Activated naive CD4-positive, alpha-beta T cell treated with anti-CD3 and anti-CD28 coated beads, Interleukin-2, amount 10 ng/mL, durations not matched to agents 7 days and 5 days (primary cell): ENCODE results near the gene ZNF883.

Experiments
- CTCF ChIA-PET: fragments of 350-600 bp; sonication (Branson Sonifier 250); formaldehyde crosslinking; loops from one replicate; lab custom pipeline; 2021; ENCODE audit warnings: antibody characterized with exemption; lab: Charles Lee
- DNase-seq: peaks from one replicate; pipeline ENCODE4 v3.0.0-alpha.2; 2020
- H3K27ac Mint-ChIP-seq: one replicate; pipeline ENCODE4 v1.8.0; 2021; ENCODE audit warnings: mild to moderate bottlenecking, moderate library complexity, mixed read lengths
- H3K27me3 Mint-ChIP-seq: one replicate; pipeline ENCODE4 v1.8.0; 2021; ENCODE audit warnings: mild to moderate bottlenecking, mixed read lengths
- H3K36me3 Mint-ChIP-seq: one replicate; pipeline ENCODE4 v1.8.0; 2021; ENCODE audit warnings: mixed read lengths
- H3K4me1 Mint-ChIP-seq: one replicate; pipeline ENCODE4 v1.8.0; 2021; ENCODE audit warnings: mixed read lengths
- H3K4me3 Mint-ChIP-seq: one replicate; pipeline ENCODE4 v1.8.0; 2021; ENCODE audit warnings: mild to moderate bottlenecking, moderate library complexity, mixed read lengths
- H3K9me3 Mint-ChIP-seq: one replicate; pipeline ENCODE4 v1.8.0; 2021; ENCODE audit warnings: mixed read lengths

The ZNF883 gene

DNA sequence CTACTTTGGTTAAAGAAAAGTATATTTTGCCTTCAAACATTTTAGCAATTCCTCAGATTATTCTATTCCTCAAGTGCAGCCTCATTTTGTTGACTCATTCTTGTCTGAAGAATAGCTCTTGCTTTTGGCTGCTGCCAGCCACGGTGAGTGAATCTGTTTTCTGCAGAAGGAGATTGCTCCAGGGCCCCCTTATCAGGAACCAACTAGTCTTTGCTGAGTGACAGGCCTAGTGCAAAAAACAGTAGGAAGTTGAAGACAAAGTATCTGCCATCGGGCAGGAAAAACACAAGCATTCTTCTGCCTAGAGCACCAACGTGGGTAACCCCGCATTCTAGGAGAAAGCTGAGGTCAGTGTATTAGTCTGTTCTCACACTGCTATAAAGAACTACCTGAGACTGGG is 42.3 kb downstream of the ZNF883 start:
- H3K27me3 Mint-ChIP-seq: peaks cover 6% of the 10 kb centered on the region
- H3K9me3 Mint-ChIP-seq: no peaks in the 10 kb centered on the region
- DNase-seq: no peak
- H3K4me3 Mint-ChIP-seq: no peak overlapping the region
- CTCF ChIA-PET: no interaction called here
- H3K27ac Mint-ChIP-seq: no peak overlapping the region
- H3K4me1 Mint-ChIP-seq: no peaks in the 10 kb centered on the region
- no peaks in the 10 kb centered on the region for H3K36me3 Mint-ChIP-seq

- H3K36me3 Mint-ChIP-seq: no peaks in the 10 kb centered on the region
- CTCF ChIA-PET: no interaction called here
- no peak for DNase-seq
- H3K9me3 Mint-ChIP-seq: peaks cover 4% of the 10 kb centered on the region
- no peak overlapping the region for H3K27ac Mint-ChIP-seq
- no peak overlapping the region for H3K4me3 Mint-ChIP-seq
- peaks cover 4% of the 10 kb centered on the region for H3K27me3 Mint-ChIP-seq
- no peaks in the 10 kb centered on the region for H3K4me1 Mint-ChIP-seq
Observed at GRCh38 chr9:112955550-112955949, 56.4 kb downstream of the ZNF883 start.

- DNase-seq: no peak
- Mint-ChIP-seq H3K4me1 (no peaks in the 10 kb centered on the region), H3K4me3 (no peak overlapping the region), H3K36me3 (no peaks in the 10 kb centered on the region), H3K9me3 (peaks cover 7% of the 10 kb centered on the region), H3K27ac (no peak overlapping the region), H3K27me3 (no peaks in the 10 kb centered on the region)
- CTCF ChIA-PET: no interaction called here
Observed at GRCh38 chr9:112945620-112946208, 66.3 kb downstream of the ZNF883 start.

DNA sequence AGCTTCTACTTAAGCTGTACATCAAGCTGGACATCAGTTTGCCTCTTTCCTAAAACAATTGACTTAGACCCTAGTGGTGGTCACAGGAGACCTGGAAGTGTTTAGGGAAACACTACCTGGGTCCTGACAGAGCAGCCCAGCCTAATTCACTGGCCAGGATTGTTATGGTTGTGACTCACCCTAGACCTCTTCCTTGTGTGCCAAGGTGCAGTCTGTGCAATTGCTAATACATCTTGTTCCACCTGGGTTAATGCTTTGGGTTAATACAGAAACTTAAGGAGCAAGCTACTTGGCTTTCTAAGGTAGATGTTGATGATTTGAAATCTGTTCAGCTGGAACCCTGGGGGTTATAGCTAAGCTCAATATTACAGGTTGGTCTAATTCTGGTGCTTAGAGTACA is 72.6 kb downstream of the ZNF883 start:
- H3K27me3 Mint-ChIP-seq: peaks cover 8% of the 10 kb centered on the region
- no peak for DNase-seq
- H3K4me3 Mint-ChIP-seq: no peak overlapping the region
- no peaks in the 10 kb centered on the region for H3K9me3 Mint-ChIP-seq
- no peaks in the 10 kb centered on the region for H3K36me3 Mint-ChIP-seq
- no peaks in the 10 kb centered on the region for H3K4me1 Mint-ChIP-seq
- CTCF ChIA-PET: no interaction called here
- H3K27ac Mint-ChIP-seq: no peak overlapping the region

DNA sequence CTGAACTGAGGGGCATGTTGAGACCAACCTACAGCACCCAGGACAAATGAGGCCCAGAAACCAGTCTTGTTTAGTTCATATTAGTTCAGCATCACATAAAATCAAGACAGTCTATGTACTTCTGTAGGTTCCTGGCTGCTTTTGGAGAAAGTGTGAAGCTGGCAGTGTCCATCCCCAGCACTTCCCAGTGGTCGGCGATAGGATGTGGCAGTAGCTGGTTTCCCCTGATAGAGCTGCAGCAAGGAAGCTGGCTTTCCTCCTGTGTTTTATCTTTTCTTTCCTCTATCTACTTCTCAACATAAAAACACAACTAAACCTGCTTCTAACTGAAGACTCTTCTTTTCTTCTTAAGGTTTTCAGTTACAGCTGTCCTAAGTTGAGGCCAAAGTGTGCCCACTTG is 78.3 kb downstream of the ZNF883 start:
- H3K27ac Mint-ChIP-seq: no peak overlapping the region
- H3K4me3 Mint-ChIP-seq: no peak overlapping the region
- H3K9me3 Mint-ChIP-seq: no peaks in the 10 kb centered on the region
- CTCF ChIA-PET: no interaction called here
- H3K4me1 Mint-ChIP-seq: no peaks in the 10 kb centered on the region
- H3K36me3 Mint-ChIP-seq: no peaks in the 10 kb centered on the region
- no peak for DNase-seq
- H3K27me3 Mint-ChIP-seq: peaks cover 18% of the 10 kb centered on the region

GRCh38 chr9:112925058-112925641 is 86.8 kb downstream of the ZNF883 start:
- CTCF ChIA-PET: no interaction called here

DNA sequence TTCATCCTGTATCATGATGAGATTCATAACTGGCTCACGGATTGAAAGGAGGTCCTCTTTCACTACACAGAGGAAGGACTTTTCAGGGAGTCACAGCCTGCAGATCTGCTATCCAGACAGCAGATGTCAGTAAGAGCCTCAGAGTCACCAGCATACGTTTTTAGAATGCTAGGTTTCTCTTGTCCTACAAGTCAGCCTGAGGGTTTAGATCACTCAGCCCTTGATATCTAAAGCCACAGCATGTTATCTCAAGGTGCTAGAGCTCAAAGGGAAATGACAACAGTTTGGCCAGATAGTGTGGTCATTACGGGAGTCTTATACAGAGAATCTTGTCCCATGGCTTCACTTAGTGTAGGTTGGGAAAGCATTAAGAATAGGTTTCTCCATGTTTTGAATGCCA is 90.4 kb downstream of the ZNF883 start:
- Mint-ChIP-seq H3K4me1 (no peaks in the 10 kb centered on the region), H3K4me3 (no peak overlapping the region), H3K36me3 (no peaks in the 10 kb centered on the region), H3K27me3 (peaks cover 13% of the 10 kb centered on the region), H3K27ac (no peak overlapping the region), H3K9me3 (no peaks in the 10 kb centered on the region)
- no peak for DNase-seq
- CTCF ChIA-PET: interaction anchor here (0.6 kb wide), 1 partner anchor 1096 kb away, joined by 3 read pairs; no protein-coding TSS in a partner anchor

More at GRCh38 chr9:112925058-112925641, 86.8 kb downstream of the ZNF883 start:
- no peak overlapping the region for H3K27ac Mint-ChIP-seq
- H3K4me1 Mint-ChIP-seq: no peaks in the 10 kb centered on the region
- no peaks in the 10 kb centered on the region for H3K36me3 Mint-ChIP-seq
- H3K9me3 Mint-ChIP-seq: no peaks in the 10 kb centered on the region
- DNase-seq: no peak
- no peak overlapping the region for H3K4me3 Mint-ChIP-seq
- peaks cover 19% of the 10 kb centered on the region for H3K27me3 Mint-ChIP-seq

DNA sequence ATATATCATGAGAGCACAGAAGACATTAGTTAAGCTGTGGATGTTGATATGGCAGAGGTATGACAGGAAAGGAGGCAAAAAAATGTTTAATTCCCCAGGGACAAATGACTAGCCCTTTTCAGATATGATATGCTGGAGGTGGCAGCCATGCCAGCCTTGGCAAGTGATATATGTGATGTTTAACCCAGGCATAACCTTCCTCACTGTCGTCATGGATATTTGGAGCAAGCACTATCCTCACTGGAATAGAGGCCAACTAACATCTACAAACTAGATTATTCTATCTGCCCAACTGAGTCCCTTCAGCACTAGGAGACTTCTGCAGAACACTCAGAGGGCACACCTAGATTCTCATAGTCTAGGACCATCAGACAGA is 94.0 kb downstream of the ZNF883 start:
- DNase-seq: no peak
- Mint-ChIP-seq H3K9me3 (no peaks in the 10 kb centered on the region), H3K27ac (no peak overlapping the region), H3K4me1 (no peaks in the 10 kb centered on the region), H3K36me3 (no peaks in the 10 kb centered on the region), H3K27me3 (peaks cover under 1% of the 10 kb centered on the region), H3K4me3 (no peak overlapping the region)
- CTCF ChIA-PET: no interaction called here

GRCh38 chr9:112917047-112917986 is 94.7 kb downstream of the ZNF883 start:
- CTCF ChIA-PET: no interaction called here
- no peak for DNase-seq
- H3K27me3 Mint-ChIP-seq: no peaks in the 10 kb centered on the region

DNA sequence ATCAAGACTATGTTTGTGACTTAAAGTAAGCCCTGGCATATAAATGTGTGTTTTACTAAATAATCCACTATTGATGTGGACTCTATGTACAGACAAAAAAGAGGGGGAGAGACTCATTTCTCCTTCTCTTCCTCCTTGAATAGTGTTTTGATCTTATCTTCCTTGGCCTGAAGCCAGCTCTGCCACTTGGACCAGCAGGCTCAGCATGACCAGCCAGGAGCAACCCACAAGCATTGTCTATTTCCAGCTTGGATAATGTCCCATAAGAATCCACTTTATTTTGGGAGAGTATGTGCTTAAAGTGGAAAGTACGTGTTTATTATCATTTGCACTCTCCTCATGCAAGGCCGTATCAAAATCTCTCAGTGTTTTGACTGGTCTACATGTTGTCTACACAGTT is 97.5 kb downstream of the ZNF883 start:
- Mint-ChIP-seq H3K4me1 (no peaks in the 10 kb centered on the region), H3K4me3 (no peak overlapping the region), H3K27me3 (no peaks in the 10 kb centered on the region), H3K27ac (no peak overlapping the region), H3K36me3 (no peaks in the 10 kb centered on the region), H3K9me3 (no peaks in the 10 kb centered on the region)
- no peak for DNase-seq
- CTCF ChIA-PET: interaction anchor here (2.1 kb wide), 1 partner anchor 11 kb away, joined by 9 read pairs; no protein-coding TSS in a partner anchor

More at GRCh38 chr9:112917047-112917986, 94.7 kb downstream of the ZNF883 start:
- Mint-ChIP-seq H3K36me3 (no peaks in the 10 kb centered on the region), H3K4me3 (no peak overlapping the region), H3K4me1 (no peaks in the 10 kb centered on the region), H3K27ac (no peak overlapping the region), H3K9me3 (no peaks in the 10 kb centered on the region)

DNA sequence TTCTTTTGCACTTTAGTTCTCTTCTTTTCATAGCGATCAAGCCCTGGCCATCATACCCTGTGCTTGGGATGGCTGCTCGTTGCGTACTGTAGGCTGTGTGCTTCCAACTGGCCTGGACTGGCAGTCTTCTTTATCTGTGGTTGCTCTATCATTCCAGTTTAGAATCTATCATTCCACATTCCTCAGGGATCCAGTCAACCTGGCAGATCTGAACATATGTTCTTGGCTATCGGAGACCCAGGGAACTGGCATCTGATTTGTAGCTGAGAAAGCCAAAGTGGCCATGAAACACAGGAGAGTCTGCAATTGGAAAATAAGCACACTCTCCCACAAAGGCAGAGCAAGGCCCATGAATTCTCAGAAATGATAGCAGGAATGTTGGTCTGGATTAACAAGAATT is 98.7 kb downstream of the ZNF883 start:
- no peak overlapping the region for H3K4me3 Mint-ChIP-seq
- H3K36me3 Mint-ChIP-seq: no peaks in the 10 kb centered on the region
- CTCF ChIA-PET: interaction anchor here (2.1 kb wide), 1 partner anchor 10 kb away, joined by 9 read pairs; no protein-coding TSS in a partner anchor
- peaks cover 2% of the 10 kb centered on the region for H3K27me3 Mint-ChIP-seq
- no peak for DNase-seq
- H3K4me1 Mint-ChIP-seq: no peaks in the 10 kb centered on the region
- H3K27ac Mint-ChIP-seq: no peak overlapping the region
- no peaks in the 10 kb centered on the region for H3K9me3 Mint-ChIP-seq

GRCh38 chr9:112912636-112913035 is 99.4 kb downstream of the ZNF883 start:
- no peak overlapping the region for H3K4me3 Mint-ChIP-seq
- DNase-seq: no peak
- CTCF ChIA-PET: interaction anchor here (2.1 kb wide), 1 partner anchor 10 kb away, joined by 9 read pairs; no protein-coding TSS in a partner anchor
- H3K9me3 Mint-ChIP-seq: no peaks in the 10 kb centered on the region
- no peaks in the 10 kb centered on the region for H3K4me1 Mint-ChIP-seq
- no peaks in the 10 kb centered on the region for H3K36me3 Mint-ChIP-seq
- H3K27ac Mint-ChIP-seq: no peak overlapping the region
- H3K27me3 Mint-ChIP-seq: peaks cover 4% of the 10 kb centered on the region

- H3K27me3 Mint-ChIP-seq: peaks cover 7% of the 10 kb centered on the region
- no peaks in the 10 kb centered on the region for H3K4me1 Mint-ChIP-seq
- H3K9me3 Mint-ChIP-seq: no peaks in the 10 kb centered on the region
- H3K4me3 Mint-ChIP-seq: no peak overlapping the region
- no peaks in the 10 kb centered on the region for H3K36me3 Mint-ChIP-seq
- no peak overlapping the region for H3K27ac Mint-ChIP-seq
- DNase-seq: no peak
- CTCF ChIA-PET: interaction anchor here (1.1 kb wide), 1 partner anchor 9 kb away, joined by 5 read pairs; no protein-coding TSS in a partner anchor
Observed at GRCh38 chr9:112911736-112912135, 100.3 kb downstream of the ZNF883 start.
